ENCODE measurements around the gene GNG12. TPM values are rescaled to one million over a fixed set of nuclear protein-coding genes. Genes with fewer than 3 reads are reported as not detected.
A peak's percentile ranks its signal among the peaks of the same experiment; 100 is the strongest.

The GNG12 gene
- total and polyA plus RNA-seq, 9 of the 15 experiments (the other 6 are each of a cell fraction or from before 2014, with no cell fraction given): 2.6 to 6.0 (median 4.1) TPM

DNA sequence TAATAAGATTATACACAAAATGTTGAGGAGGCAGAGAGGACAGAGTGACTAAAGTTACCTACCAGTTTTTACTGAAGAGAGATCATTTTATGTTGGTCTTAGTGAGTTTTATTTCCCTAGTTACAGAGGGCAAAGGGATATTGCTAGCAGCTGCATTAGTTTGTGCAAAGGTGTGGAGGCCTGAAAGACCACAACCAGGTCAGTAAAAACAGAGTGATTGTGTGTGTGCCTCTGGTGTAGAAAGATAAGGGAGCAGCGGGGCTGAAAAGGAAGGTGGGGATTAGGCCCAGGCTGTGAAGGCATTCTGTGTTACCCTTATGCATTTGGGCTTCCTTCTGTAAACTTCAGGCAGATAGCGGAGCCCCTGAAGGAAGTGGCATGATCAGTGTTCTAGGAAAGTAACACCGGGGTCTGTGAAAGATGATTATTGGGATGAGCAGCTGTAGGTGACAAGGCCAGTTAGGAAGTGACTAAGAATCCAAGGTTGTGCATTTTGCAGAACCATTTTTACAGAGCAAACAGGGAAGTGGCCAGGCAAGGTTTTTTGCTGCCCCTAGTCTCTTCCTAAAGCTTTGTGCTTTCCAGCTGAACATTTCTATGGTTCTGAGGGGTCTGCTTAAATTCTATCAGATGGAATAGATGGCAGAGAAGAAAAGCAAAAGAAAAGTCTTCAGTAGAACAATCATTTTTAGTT lies 144.6 kb downstream of the GNG12 start (continued):
- TF ChIP-seq SFPQ (IDR thresholded peaks at IDR 0.05; ENCODE audit: low read depth, low read length) (no peak), PURB (CRISPR knock-in tag; IDR thresholded peaks at IDR 0.05; ENCODE audit: low read depth) (no peak), TBP (optimal IDR thresholded peaks at IDR 0.05; ENCODE audit: low read depth, low read length) (no peak), FOXA3 (CRISPR knock-in tag; conservative IDR thresholded peaks at IDR 0.05 in 1 of 2, IDR thresholded peaks at IDR 0.05 in 1 of 2) (peak in 1 of 2 experiments; percentile 69; a peak in 2 of 4 replicates), TRIM28 (IDR thresholded peaks at IDR 0.05) (no peak), ZC3H11A (IDR thresholded peaks at IDR 0.05; ENCODE audit: low read depth, low read length) (no peak), ATF4 (CRISPR knock-in tag; IDR thresholded peaks at IDR 0.05) (peak; percentile 56), CC2D1A (IDR thresholded peaks at IDR 0.05) (peak; percentile 90), SMAD1 (IDR thresholded peaks at IDR 0.05; ENCODE audit: low read depth, low read length, partially characterized antibody) (no peak), ZNF695 (CRISPR knock-in tag; IDR thresholded peaks at IDR 0.05) (no peak), TCF7L2 (IDR thresholded peaks at IDR 0.05; ENCODE audit: low read depth, low read length) (no peak), POLR3G (IDR thresholded peaks at IDR 0.05; ENCODE audit: extremely low read depth, insufficient read length, insufficient replicate concordance) (no peak), KAT7 (CRISPR knock-in tag; IDR thresholded peaks at IDR 0.05; ENCODE audit: borderline replicate concordance) (no peak), KAT8 (IDR thresholded peaks at IDR 0.05; ENCODE audit: low read depth) (no peak), ZBTB26 (CRISPR knock-in tag; IDR thresholded peaks at IDR 0.05) (peak; percentile 66; the same call in 1 of the 2 replicates), ZNF134 (CRISPR knock-in tag; conservative IDR thresholded peaks at IDR 0.05) (peak; percentile 37), NR1H2 (CRISPR knock-in tag; IDR thresholded peaks at IDR 0.05) (no peak), CBX1 (IDR thresholded peaks at IDR 0.05; ENCODE audit: low read depth) (0 out of 2 replicates have a peak, but pooled peaks have one; percentile 27), ZNF589 (CRISPR knock-in tag; IDR thresholded peaks at IDR 0.05; ENCODE audit: low read depth) (no peak), BCL6 (CRISPR knock-in tag; IDR thresholded peaks at IDR 0.05) (peak; percentile 46; the same call in 1 of the 2 replicates), ZNF347 (CRISPR knock-in tag; IDR thresholded peaks at IDR 0.05; ENCODE audit: low read depth) (no peak), CREM (IDR thresholded peaks at IDR 0.05; ENCODE audit: low read depth) (peak; percentile 80), U2AF2 (optimal IDR thresholded peaks at IDR 0.05; ENCODE audit: low read depth, low read length) (no peak), KLF6 (CRISPR knock-in tag; IDR thresholded peaks at IDR 0.05; ENCODE audit: borderline replicate concordance) (no peak)
- TF ChIP-seq, protein P1, sequence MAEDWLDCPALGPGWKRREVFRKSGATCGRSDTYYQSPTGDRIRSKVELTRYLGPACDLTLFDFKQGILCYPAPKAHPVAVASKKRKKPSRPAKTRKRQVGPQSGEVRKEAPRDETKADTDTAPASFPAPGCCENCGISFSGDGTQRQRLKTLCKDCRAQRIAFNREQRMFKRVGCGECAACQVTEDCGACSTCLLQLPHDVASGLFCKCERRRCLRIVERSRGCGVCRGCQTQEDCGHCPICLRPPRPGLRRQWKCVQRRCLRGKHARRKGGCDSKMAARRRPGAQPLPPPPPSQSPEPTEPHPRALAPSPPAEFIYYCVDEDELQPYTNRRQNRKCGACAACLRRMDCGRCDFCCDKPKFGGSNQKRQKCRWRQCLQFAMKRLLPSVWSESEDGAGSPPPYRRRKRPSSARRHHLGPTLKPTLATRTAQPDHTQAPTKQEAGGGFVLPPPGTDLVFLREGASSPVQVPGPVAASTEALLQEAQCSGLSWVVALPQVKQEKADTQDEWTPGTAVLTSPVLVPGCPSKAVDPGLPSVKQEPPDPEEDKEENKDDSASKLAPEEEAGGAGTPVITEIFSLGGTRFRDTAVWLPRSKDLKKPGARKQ (CRISPR knock-in tag; IDR thresholded peaks at IDR 0.05): no peak

Measured in K562 (cell line).